ENCODE measurements around the gene FABP1. TPM values are rescaled to one million over a fixed set of nuclear protein-coding genes. Genes with fewer than 3 reads are reported as not detected.

Gene FABP1
- total RNA-seq: not detected in 2 replicates

GRCh38 chr2:88127888-88128653, at the start of gene FABP1:
FABP1 (minus strand) TSS chr2:88128062; CDS start chr2:88128017, 45 bp downstream.
- DNase-seq (ENCODE audit: low read depth): no peak

- DNase-seq (ENCODE audit: low read depth): peak; percentile 97
Observed at GRCh38 chr2:88177556-88177955, 49.7 kb upstream of the FABP1 start.

GRCh38 chr2:88176352-88176984, 48.6 kb upstream of the FABP1 start:
- no peak for DNase-seq (ENCODE audit: low read depth)

GRCh38 chr2:88172882-88173281, 45.0 kb upstream of the FABP1 start:
- DNase-seq (ENCODE audit: low read depth): no peak

- DNase-seq (ENCODE audit: low read depth): no peak
Observed at GRCh38 chr2:88171966-88172365, 44.1 kb upstream of the FABP1 start.

- no peak for DNase-seq (ENCODE audit: low read depth)
Observed at GRCh38 chr2:88170472-88170892, 42.6 kb upstream of the FABP1 start.

GRCh38 chr2:88168386-88168785, 40.5 kb upstream of the FABP1 start:
- no peak for DNase-seq (ENCODE audit: low read depth)

GRCh38 chr2:88167740-88168139, 39.9 kb upstream of the FABP1 start:
- no peak for DNase-seq (ENCODE audit: low read depth)

- DNase-seq (ENCODE audit: low read depth): no peak
Observed at GRCh38 chr2:88165332-88166003, 37.6 kb upstream of the FABP1 start.

GRCh38 chr2:88161446-88162244, 33.8 kb upstream of the FABP1 start:
- DNase-seq (ENCODE audit: low read depth): no peak

- DNase-seq (ENCODE audit: low read depth): no peak
Observed at GRCh38 chr2:88160517-88160916, 32.7 kb upstream of the FABP1 start.

GRCh38 chr2:88159955-88160415, 32.1 kb upstream of the FABP1 start:
- peak; percentile 69 for DNase-seq (ENCODE audit: low read depth)

GRCh38 chr2:88159481-88159880, 31.6 kb upstream of the FABP1 start:
- no peak for DNase-seq (ENCODE audit: low read depth)

GRCh38 chr2:88148929-88149438, 21.1 kb upstream of the FABP1 start:
- DNase-seq (ENCODE audit: low read depth): no peak

- no peak for DNase-seq (ENCODE audit: low read depth)
Observed at GRCh38 chr2:88147145-88147544, 19.3 kb upstream of the FABP1 start.

GRCh38 chr2:88146590-88146989, 18.7 kb upstream of the FABP1 start:
- no peak for DNase-seq (ENCODE audit: low read depth)

GRCh38 chr2:88144914-88145497, 17.1 kb upstream of the FABP1 start:
- no peak for DNase-seq (ENCODE audit: low read depth)

- no peak for DNase-seq (ENCODE audit: low read depth)
Observed at GRCh38 chr2:88144271-88144670, 16.4 kb upstream of the FABP1 start.

GRCh38 chr2:88141952-88142351, 14.1 kb upstream of the FABP1 start:
- DNase-seq (ENCODE audit: low read depth): no peak

GRCh38 chr2:88139804-88140203, 11.9 kb upstream of the FABP1 start:
- no peak for DNase-seq (ENCODE audit: low read depth)

- peak; percentile 27 for DNase-seq (ENCODE audit: low read depth)
Observed at GRCh38 chr2:88139203-88139702, 11.4 kb upstream of the FABP1 start.
